SK-N-SH treated with all-trans-retinoic acid at 6 μM for 48 hours (cell line): ENCODE results near the gene CRISPLD2.

Experiments used
- ATAC-seq: fragments of 200-7000 bp; cut with Tn5 transposase; 3 replicates; pipeline ENCODE4 v1.9.1; 2020; ENCODE audit warnings: mild to moderate bottlenecking, moderate library complexity
- ARNTL ChIP-seq: fragments of 450-650 bp; formaldehyde crosslinking; IDR thresholded peaks from 2 replicates; pipeline ENCODE4 v1.5.0; 2020; ENCODE audit warnings: low read depth, mild to moderate bottlenecking, moderate library complexity, borderline replicate concordance
- BACH2 ChIP-seq: fragments of 250-450 bp; sonication (Bioruptor Pico); IDR thresholded peaks from 2 replicates; pipeline ENCODE4 v1.9.0; 2021; ENCODE audit warnings: mild to moderate bottlenecking, borderline replicate concordance
- CSDC2 ChIP-seq: fragments of 250-450 bp; sonication (Bioruptor Pico); IDR thresholded peaks from 2 replicates; pipeline ENCODE4 v1.5.0; 2020; ENCODE audit warnings: mild to moderate bottlenecking, moderate library complexity
- ESRRG ChIP-seq: fragments of 250-450 bp; sonication (Bioruptor Pico); IDR thresholded peaks from 2 replicates; pipeline ENCODE4 v1.6.1; 2021; ENCODE audit warnings: mild to moderate bottlenecking
- GLIS3 ChIP-seq: fragments of 250-450 bp; sonication (Bioruptor Pico); IDR thresholded peaks from 2 replicates; pipeline ENCODE4 v1.5.0; 2020; ENCODE audit warnings: mild to moderate bottlenecking, moderate library complexity
- ISL1 ChIP-seq: fragments of 250-450 bp; sonication (Bioruptor Pico); IDR thresholded peaks from 2 replicates; pipeline ENCODE4 v2.1.2; 2022; ENCODE audit warnings: mild to moderate bottlenecking, moderate library complexity
- OSR1 ChIP-seq: fragments of 250-450 bp; sonication (Bioruptor Pico); IDR thresholded peaks from 2 replicates; pipeline ENCODE4 v1.8.0; 2022; ENCODE audit warnings: moderate library complexity, mild to moderate bottlenecking, inconsistent platforms
- POU6F1 ChIP-seq: fragments of 250-450 bp; sonication (Bioruptor Pico); IDR thresholded peaks from 2 replicates; pipeline ENCODE4 v1.8.0; 2021; ENCODE audit warnings: low read depth, mild to moderate bottlenecking, moderate library complexity, borderline replicate concordance
- PPARA ChIP-seq: fragments of 250-450 bp; sonication (Bioruptor Pico); IDR thresholded peaks from 2 replicates; pipeline ENCODE4 v1.5.0; 2020; ENCODE audit warnings: mild to moderate bottlenecking, borderline replicate concordance
- RARB ChIP-seq: fragments of 250-450 bp; sonication (Bioruptor Pico); IDR thresholded peaks from 2 replicates; pipeline ENCODE4 v1.8.0; 2021; ENCODE audit warnings: mild to moderate bottlenecking, moderate library complexity
- SNAI2 ChIP-seq: fragments of 250-450 bp; sonication (Bioruptor Pico); IDR thresholded peaks from 2 replicates; pipeline ENCODE4 v1.5.0; 2020; ENCODE audit warnings: mild to moderate bottlenecking, moderate library complexity
- TCF4 ChIP-seq: fragments of 250-450 bp; sonication (Bioruptor Pico); IDR thresholded peaks from 2 replicates; pipeline ENCODE4 v1.8.0; 2021; ENCODE audit warnings: mild to moderate bottlenecking, moderate library complexity, borderline replicate concordance
- TOX ChIP-seq: fragments of 250-450 bp; sonication (Bioruptor Pico); IDR thresholded peaks from 2 replicates; pipeline ENCODE4 v1.8.0; 2021; ENCODE audit warnings: mild to moderate bottlenecking, moderate library complexity, borderline replicate concordance
- ZC3H10 ChIP-seq: fragments of 250-450 bp; sonication (Bioruptor Pico); IDR thresholded peaks from 2 replicates; pipeline ENCODE4 v1.5.1; 2021; ENCODE audit warnings: mild to moderate bottlenecking, moderate library complexity
- ZFP3 ChIP-seq: fragments of 250-450 bp; sonication (Bioruptor Pico); IDR thresholded peaks from 2 replicates; pipeline ENCODE4 v1.5.0; 2020; ENCODE audit warnings: mild to moderate bottlenecking, moderate library complexity
- ZFP30 ChIP-seq: fragments of 450-650 bp; formaldehyde crosslinking; IDR thresholded peaks from 2 replicates; pipeline ENCODE4 v1.5.0; 2022; ENCODE audit warnings: mild to moderate bottlenecking, moderate library complexity
- ZNF565 ChIP-seq: fragments of 450-650 bp; formaldehyde crosslinking; conservative IDR thresholded peaks from 2 replicates; pipeline ENCODE4 v1.5.0; 2020; ENCODE audit warnings: low read depth, mild to moderate bottlenecking, moderate library complexity
- ZNF70 ChIP-seq: fragments of 450-650 bp; formaldehyde crosslinking; IDR thresholded peaks from 2 replicates; pipeline ENCODE4 v1.5.0; 2020; ENCODE audit warnings: mild to moderate bottlenecking, moderate library complexity
- ZNF8 ChIP-seq: fragments of 450-650 bp; formaldehyde crosslinking; IDR thresholded peaks from 2 replicates; pipeline ENCODE4 v1.5.0; 2020; ENCODE audit warnings: mild to moderate bottlenecking, moderate library complexity
- TF ChIP-seq, protein P1 (sequence below): fragments of 250-450 bp; sonication (Bioruptor Pico); IDR thresholded peaks from 2 replicates; pipeline ENCODE4 v1.8.0; 2020; ENCODE audit warnings: mild to moderate bottlenecking, moderate library complexity, borderline replicate concordance
- TF ChIP-seq, protein P2 (sequence below): fragments of 250-450 bp; sonication (Bioruptor Pico); IDR thresholded peaks from 2 replicates; pipeline ENCODE4 v1.5.0; 2020; ENCODE audit warnings: mild to moderate bottlenecking, moderate library complexity
- TF ChIP-seq, protein P3 (sequence below): fragments of 250-450 bp; sonication (Bioruptor Pico); IDR thresholded peaks from 2 replicates; pipeline ENCODE4 v1.5.1; 2020; ENCODE audit warnings: low read depth, mild to moderate bottlenecking, moderate library complexity

The CRISPLD2 gene

GRCh38 chr16:84891149-84891795, 71.5 kb downstream of the CRISPLD2 start:
- no peak for ATAC-seq
- TF ChIP-seq ESRRG (CRISPR knock-in tag) (no peak), ZFP3 (CRISPR knock-in tag) (no peak), CSDC2 (no peak), OSR1 (CRISPR knock-in tag) (no peak), ZNF565 (no peak), ZNF70 (CRISPR knock-in tag) (no peak), ARNTL (no peak), SNAI2 (CRISPR knock-in tag) (no peak), ZFP30 (CRISPR knock-in tag) (no peak), POU6F1 (CRISPR knock-in tag) (no peak), BACH2 (no peak), GLIS3 (CRISPR knock-in tag) (no peak)

- TF ChIP-seq ZNF8 (CRISPR knock-in tag): no peak
- TF ChIP-seq BACH2: no peak
- no peak for TF ChIP-seq ISL1
- TF ChIP-seq, protein P1, sequence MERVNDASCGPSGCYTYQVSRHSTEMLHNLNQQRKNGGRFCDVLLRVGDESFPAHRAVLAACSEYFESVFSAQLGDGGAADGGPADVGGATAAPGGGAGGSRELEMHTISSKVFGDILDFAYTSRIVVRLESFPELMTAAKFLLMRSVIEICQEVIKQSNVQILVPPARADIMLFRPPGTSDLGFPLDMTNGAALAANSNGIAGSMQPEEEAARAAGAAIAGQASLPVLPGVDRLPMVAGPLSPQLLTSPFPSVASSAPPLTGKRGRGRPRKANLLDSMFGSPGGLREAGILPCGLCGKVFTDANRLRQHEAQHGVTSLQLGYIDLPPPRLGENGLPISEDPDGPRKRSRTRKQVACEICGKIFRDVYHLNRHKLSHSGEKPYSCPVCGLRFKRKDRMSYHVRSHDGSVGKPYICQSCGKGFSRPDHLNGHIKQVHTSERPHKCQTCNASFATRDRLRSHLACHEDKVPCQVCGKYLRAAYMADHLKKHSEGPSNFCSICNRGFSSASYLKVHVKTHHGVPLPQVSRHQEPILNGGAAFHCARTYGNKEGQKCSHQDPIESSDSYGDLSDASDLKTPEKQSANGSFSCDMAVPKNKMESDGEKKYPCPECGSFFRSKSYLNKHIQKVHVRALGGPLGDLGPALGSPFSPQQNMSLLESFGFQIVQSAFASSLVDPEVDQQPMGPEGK (CRISPR knock-in tag): no peak
- TF ChIP-seq RARB (CRISPR knock-in tag): no peak
- no peak for TF ChIP-seq CSDC2
- no peak for TF ChIP-seq OSR1 (CRISPR knock-in tag)
- no peak for TF ChIP-seq ZNF565
- TF ChIP-seq, protein P2, sequence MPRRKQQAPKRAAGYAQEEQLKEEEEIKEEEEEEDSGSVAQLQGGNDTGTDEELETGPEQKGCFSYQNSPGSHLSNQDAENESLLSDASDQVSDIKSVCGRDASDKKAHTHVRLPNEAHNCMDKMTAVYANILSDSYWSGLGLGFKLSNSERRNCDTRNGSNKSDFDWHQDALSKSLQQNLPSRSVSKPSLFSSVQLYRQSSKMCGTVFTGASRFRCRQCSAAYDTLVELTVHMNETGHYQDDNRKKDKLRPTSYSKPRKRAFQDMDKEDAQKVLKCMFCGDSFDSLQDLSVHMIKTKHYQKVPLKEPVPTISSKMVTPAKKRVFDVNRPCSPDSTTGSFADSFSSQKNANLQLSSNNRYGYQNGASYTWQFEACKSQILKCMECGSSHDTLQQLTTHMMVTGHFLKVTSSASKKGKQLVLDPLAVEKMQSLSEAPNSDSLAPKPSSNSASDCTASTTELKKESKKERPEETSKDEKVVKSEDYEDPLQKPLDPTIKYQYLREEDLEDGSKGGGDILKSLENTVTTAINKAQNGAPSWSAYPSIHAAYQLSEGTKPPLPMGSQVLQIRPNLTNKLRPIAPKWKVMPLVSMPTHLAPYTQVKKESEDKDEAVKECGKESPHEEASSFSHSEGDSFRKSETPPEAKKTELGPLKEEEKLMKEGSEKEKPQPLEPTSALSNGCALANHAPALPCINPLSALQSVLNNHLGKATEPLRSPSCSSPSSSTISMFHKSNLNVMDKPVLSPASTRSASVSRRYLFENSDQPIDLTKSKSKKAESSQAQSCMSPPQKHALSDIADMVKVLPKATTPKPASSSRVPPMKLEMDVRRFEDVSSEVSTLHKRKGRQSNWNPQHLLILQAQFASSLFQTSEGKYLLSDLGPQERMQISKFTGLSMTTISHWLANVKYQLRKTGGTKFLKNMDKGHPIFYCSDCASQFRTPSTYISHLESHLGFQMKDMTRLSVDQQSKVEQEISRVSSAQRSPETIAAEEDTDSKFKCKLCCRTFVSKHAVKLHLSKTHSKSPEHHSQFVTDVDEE: no peak
- no peak for ATAC-seq
Observed at GRCh38 chr16:84892097-84892496, 72.3 kb downstream of the CRISPLD2 start.

GRCh38 chr16:84893467-84893848, 73.7 kb downstream of the CRISPLD2 start:
- no peak for ATAC-seq
- TF ChIP-seq, protein P3, sequence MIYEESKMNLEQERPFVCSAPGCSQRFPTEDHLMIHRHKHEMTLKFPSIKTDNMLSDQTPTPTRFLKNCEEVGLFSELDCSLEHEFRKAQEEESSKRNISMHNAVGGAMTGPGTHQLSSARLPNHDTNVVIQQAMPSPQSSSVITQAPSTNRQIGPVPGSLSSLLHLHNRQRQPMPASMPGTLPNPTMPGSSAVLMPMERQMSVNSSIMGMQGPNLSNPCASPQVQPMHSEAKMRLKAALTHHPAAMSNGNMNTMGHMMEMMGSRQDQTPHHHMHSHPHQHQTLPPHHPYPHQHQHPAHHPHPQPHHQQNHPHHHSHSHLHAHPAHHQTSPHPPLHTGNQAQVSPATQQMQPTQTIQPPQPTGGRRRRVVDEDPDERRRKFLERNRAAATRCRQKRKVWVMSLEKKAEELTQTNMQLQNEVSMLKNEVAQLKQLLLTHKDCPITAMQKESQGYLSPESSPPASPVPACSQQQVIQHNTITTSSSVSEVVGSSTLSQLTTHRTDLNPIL (CRISPR knock-in tag): no peak
- no peak for TF ChIP-seq BACH2

DNA sequence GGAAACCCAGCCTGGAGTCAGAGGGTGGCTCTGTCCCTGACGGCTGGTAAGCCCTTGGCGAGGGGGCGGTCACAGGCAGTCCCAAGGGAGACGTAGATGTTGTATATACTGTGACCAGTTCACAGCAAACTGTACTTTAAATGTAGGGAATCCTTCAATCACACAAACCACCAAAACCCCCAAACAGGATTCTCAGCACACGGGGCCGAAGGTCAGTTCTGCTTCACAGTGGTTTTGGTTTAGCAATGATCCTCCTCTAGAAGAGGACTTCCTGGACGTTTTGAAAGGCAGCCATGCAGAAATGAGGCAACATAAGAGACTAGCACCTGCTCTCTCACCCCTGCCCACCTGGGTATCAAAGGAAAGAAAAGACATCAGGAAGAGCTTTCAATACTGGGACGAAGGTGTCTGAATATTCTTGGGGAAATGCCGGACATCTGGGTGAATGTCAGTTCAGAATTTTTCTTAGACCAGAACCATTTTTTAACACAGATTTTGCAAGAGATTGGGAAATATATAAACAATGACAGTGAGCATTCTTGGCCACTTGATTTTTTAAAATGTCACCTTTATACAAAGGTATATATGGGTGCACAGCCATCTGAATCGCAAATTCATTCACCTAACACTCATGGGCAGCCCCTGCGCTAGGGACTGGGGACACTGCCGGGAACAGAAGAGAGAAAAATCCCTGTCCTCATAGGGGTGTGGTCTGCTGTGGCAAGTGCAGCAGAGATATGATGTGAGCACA, 74.2 kb downstream of the CRISPLD2 start:
- no peak for TF ChIP-seq TOX (CRISPR knock-in tag)
- no peak for TF ChIP-seq PPARA (CRISPR knock-in tag)
- TF ChIP-seq ZC3H10 (CRISPR knock-in tag): no peak
- TF ChIP-seq OSR1 (CRISPR knock-in tag): no peak
- no peak for TF ChIP-seq TCF4
- ATAC-seq: no peak
